Measurements from ENCODE around the gene LRRC4B.

GRCh38 chr19:50519006-50519575 is 49.1 kb downstream of the LRRC4B start:
- no peak for TF ChIP-seq POLR2AphosphoS5 (IDR thresholded peaks at IDR 0.05)
- no peak for TF ChIP-seq POLR2A (IDR thresholded peaks at IDR 0.05)
- TF ChIP-seq CTCF (IDR thresholded peaks at IDR 0.05), result no peak
